ENCODE data around the gene SLC40A1.

Gene SLC40A1

GRCh38 chr2:189569295-189569910, 11.2 kb downstream of the SLC40A1 start:
- Histone ChIP-seq H3K14ac (ENCODE audit: low read length) (no peak overlapping the region), H3K36me3 (ENCODE audit: control insufficient read depth in 1 of 2, insufficient read depth in 2 of 2, low read length in 2 of 2) (peaks cover 2 to 4% of the 10 kb centered on the region in 2 experiments), H3K23ac (ENCODE audit: low read length) (no peak overlapping the region), H3K27ac (ENCODE audit: low read depth, low read length) (no peak overlapping the region), H2BK5ac (ENCODE audit: low read depth, low read length, poor library complexity) (no peak overlapping the region), H3K79me1 (ENCODE audit: low read length) (no peaks in the 10 kb centered on the region), H3K4me3 (ENCODE audit: low read depth, low read length) (no peak overlapping the region), H3K79me2 (ENCODE audit: control insufficient read depth, insufficient read depth, low read length, poor library complexity) (no peaks in the 10 kb centered on the region), H2BK120ac (ENCODE audit: insufficient read depth, low read length, poor library complexity) (no peak overlapping the region), H3K4me2 (ENCODE audit: low read length) (no peak overlapping the region), H3K18ac (ENCODE audit: low read length) (no peak overlapping the region), H2AK5ac (ENCODE audit: low read length) (no peak overlapping the region), H3K4me1 (ENCODE audit: control insufficient read depth in 1 of 2, insufficient read depth in 2 of 2, low read length in 2 of 2) (peaks cover 0 to 3% of the 10 kb centered on the region in 2 experiments), H3K27me3 (ENCODE audit: insufficient read depth, low read length) (no peaks in the 10 kb centered on the region), H3K9me3 (ENCODE audit: insufficient read depth, low read depth, low read length) (no peaks in the 10 kb centered on the region), H4K8ac (ENCODE audit: low read depth, low read length) (no peak overlapping the region), H3K4ac (ENCODE audit: low read depth, low read length) (no peak overlapping the region), H2AFZ (ENCODE audit: insufficient read depth, low read length, poor library complexity) (no peak overlapping the region), H4K12ac (ENCODE audit: low read depth, low read length) (no peak overlapping the region), H4K91ac (ENCODE audit: low read depth, low read length) (no peak overlapping the region), H2BK12ac (ENCODE audit: low read length) (no peak overlapping the region), H3K9ac (ENCODE audit: low read length) (no peak overlapping the region)
- no peak for DNase-seq
- no CpG with 5 or more reads among the region's 1 CpG for WGBS (ENCODE audit: extremely low coverage, insufficient coverage, insufficient read length)

GRCh38 chr2:189566046-189566445, 14.5 kb downstream of the SLC40A1 start:
- Histone ChIP-seq H4K8ac (ENCODE audit: low read depth, low read length) (no peak overlapping the region), H3K9me3 (ENCODE audit: insufficient read depth, low read depth, low read length) (no peaks in the 10 kb centered on the region), H2AK5ac (ENCODE audit: low read length) (no peak overlapping the region), H3K27ac (ENCODE audit: low read depth, low read length) (no peak overlapping the region), H2BK120ac (ENCODE audit: insufficient read depth, low read length, poor library complexity) (no peak overlapping the region), H3K18ac (ENCODE audit: low read length) (no peak overlapping the region), H3K79me1 (ENCODE audit: low read length) (no peaks in the 10 kb centered on the region), H3K4me1 (ENCODE audit: control insufficient read depth in 1 of 2, insufficient read depth in 2 of 2, low read length in 2 of 2) (peaks cover 0 to 3% of the 10 kb centered on the region in 2 experiments), H3K4me3 (ENCODE audit: low read depth, low read length) (no peak overlapping the region), H3K9ac (ENCODE audit: low read length) (no peak overlapping the region), H2AFZ (ENCODE audit: insufficient read depth, low read length, poor library complexity) (no peak overlapping the region), H3K23ac (ENCODE audit: low read length) (no peak overlapping the region), H3K36me3 (ENCODE audit: control insufficient read depth in 1 of 2, insufficient read depth in 2 of 2, low read length in 2 of 2) (peaks cover 5 to 8% of the 10 kb centered on the region in 2 experiments), H3K79me2 (ENCODE audit: control insufficient read depth, insufficient read depth, low read length, poor library complexity) (no peaks in the 10 kb centered on the region), H3K14ac (ENCODE audit: low read length) (no peak overlapping the region), H3K4me2 (ENCODE audit: low read length) (no peak overlapping the region), H4K12ac (ENCODE audit: low read depth, low read length) (no peak overlapping the region), H3K27me3 (ENCODE audit: insufficient read depth, low read length) (no peaks in the 10 kb centered on the region), H3K4ac (ENCODE audit: low read depth, low read length) (no peak overlapping the region), H2BK12ac (ENCODE audit: low read length) (no peak overlapping the region), H2BK5ac (ENCODE audit: low read depth, low read length, poor library complexity) (no peak overlapping the region), H4K91ac (ENCODE audit: low read depth, low read length) (no peak overlapping the region)
- no peak for DNase-seq
- no CpG with 5 or more reads among the region's 3 CpGs for WGBS (ENCODE audit: extremely low coverage, insufficient coverage, insufficient read length)

GRCh38 chr2:189561371-189562038, 19.1 kb downstream of the SLC40A1 start:
- H2BK120ac ChIP-seq (ENCODE audit: insufficient read depth, low read length, poor library complexity): no peak overlapping the region
- H3K23ac ChIP-seq (ENCODE audit: low read length): no peak overlapping the region
- no peak overlapping the region for H3K18ac ChIP-seq (ENCODE audit: low read length)
- H3K27me3 ChIP-seq (ENCODE audit: insufficient read depth, low read length): no peaks in the 10 kb centered on the region
- no peak overlapping the region for H4K8ac ChIP-seq (ENCODE audit: low read depth, low read length)
- no peak overlapping the region for H3K14ac ChIP-seq (ENCODE audit: low read length)
- peaks cover 5 to 8% of the 10 kb centered on the region in 2 experiments for H3K36me3 ChIP-seq (ENCODE audit: control insufficient read depth in 1 of 2, insufficient read depth in 2 of 2, low read length in 2 of 2)
- no peak overlapping the region for H3K4ac ChIP-seq (ENCODE audit: low read depth, low read length)
- H3K4me3 ChIP-seq (ENCODE audit: low read depth, low read length): no peak overlapping the region
- no peak overlapping the region for H3K4me2 ChIP-seq (ENCODE audit: low read length)
- H3K4me1 ChIP-seq (ENCODE audit: control insufficient read depth in 1 of 2, insufficient read depth in 2 of 2, low read length in 2 of 2): peaks cover 6 to 7% of the 10 kb centered on the region in 2 experiments
- no peak overlapping the region for H4K91ac ChIP-seq (ENCODE audit: low read depth, low read length)
- DNase-seq: peak in 1 of 2 donors; percentile 53
- no peaks in the 10 kb centered on the region for H3K79me2 ChIP-seq (ENCODE audit: control insufficient read depth, insufficient read depth, low read length, poor library complexity)
- H2BK5ac ChIP-seq (ENCODE audit: low read depth, low read length, poor library complexity): no peak overlapping the region
- peaks cover 3% of the 10 kb centered on the region for H3K79me1 ChIP-seq (ENCODE audit: low read length)
- no peak overlapping the region for H2AK5ac ChIP-seq (ENCODE audit: low read length)
- H2BK12ac ChIP-seq (ENCODE audit: low read length): no peak overlapping the region
- no peak overlapping the region for H2AFZ ChIP-seq (ENCODE audit: insufficient read depth, low read length, poor library complexity)
- no peaks in the 10 kb centered on the region for H3K9me3 ChIP-seq (ENCODE audit: insufficient read depth, low read depth, low read length)
- no peak overlapping the region for H3K27ac ChIP-seq (ENCODE audit: low read depth, low read length)
- no peak overlapping the region for H4K12ac ChIP-seq (ENCODE audit: low read depth, low read length)
- no CpG with 5 or more reads among the region's 6 CpGs for WGBS (ENCODE audit: extremely low coverage, insufficient coverage, insufficient read length)
- H3K9ac ChIP-seq (ENCODE audit: low read length): no peak overlapping the region

GRCh38 chr2:189560273-189560586, 20.4 kb downstream of the SLC40A1 start:
- H3K4ac ChIP-seq (ENCODE audit: low read depth, low read length): no peak overlapping the region
- H2AFZ ChIP-seq (ENCODE audit: insufficient read depth, low read length, poor library complexity): no peak overlapping the region

More at GRCh38 chr2:189560273-189560586, 20.4 kb downstream of the SLC40A1 start:
- no peaks in the 10 kb centered on the region for H3K79me2 ChIP-seq (ENCODE audit: control insufficient read depth, insufficient read depth, low read length, poor library complexity)
- H3K27ac ChIP-seq (ENCODE audit: low read depth, low read length): no peak overlapping the region
- no peak overlapping the region for H2BK12ac ChIP-seq (ENCODE audit: low read length)
- H3K14ac ChIP-seq (ENCODE audit: low read length): no peak overlapping the region
- H3K4me3 ChIP-seq (ENCODE audit: low read depth, low read length): no peak overlapping the region
- H3K4me1 ChIP-seq (ENCODE audit: control insufficient read depth in 1 of 2, insufficient read depth in 2 of 2, low read length in 2 of 2): peaks cover 9 to 11% of the 10 kb centered on the region in 2 experiments
- H3K27me3 ChIP-seq (ENCODE audit: insufficient read depth, low read length): no peaks in the 10 kb centered on the region
- no peak overlapping the region for H4K8ac ChIP-seq (ENCODE audit: low read depth, low read length)
- no peak overlapping the region for H3K4me2 ChIP-seq (ENCODE audit: low read length)
- H2BK120ac ChIP-seq (ENCODE audit: insufficient read depth, low read length, poor library complexity): no peak overlapping the region
- H3K9ac ChIP-seq (ENCODE audit: low read length): no peak overlapping the region
- H3K79me1 ChIP-seq (ENCODE audit: low read length): peaks cover 3% of the 10 kb centered on the region
- no peak for DNase-seq
- no peak overlapping the region for H4K91ac ChIP-seq (ENCODE audit: low read depth, low read length)
- peaks cover 4 to 8% of the 10 kb centered on the region in 2 experiments for H3K36me3 ChIP-seq (ENCODE audit: control insufficient read depth in 1 of 2, insufficient read depth in 2 of 2, low read length in 2 of 2)
- no peak overlapping the region for H3K23ac ChIP-seq (ENCODE audit: low read length)
- H2BK5ac ChIP-seq (ENCODE audit: low read depth, low read length, poor library complexity): no peak overlapping the region
- no peak overlapping the region for H4K12ac ChIP-seq (ENCODE audit: low read depth, low read length)
- no peaks in the 10 kb centered on the region for H3K9me3 ChIP-seq (ENCODE audit: insufficient read depth, low read depth, low read length)
- no peak overlapping the region for H2AK5ac ChIP-seq (ENCODE audit: low read length)
- H3K18ac ChIP-seq (ENCODE audit: low read length): no peak overlapping the region

Measured in trophoblast cell (in vitro differentiated cells and primary cell).